Astrocyte of the cerebellum (primary cell): ENCODE data around the gene PANK2.

Experiments
- DNase-seq: peaks from one replicate; pipeline ENCODE4 v3.0.0-alpha.2; 2011; ENCODE audit warnings: low read depth
- H3K4me3 ChIP-seq: 2 replicates; pipeline ENCODE4 v1.5.1; 2011; ENCODE audit warnings: mild to moderate bottlenecking, low read depth, low read length, moderate library complexity
- in situ Hi-C: cut with HindIII; loops from 2 replicates; pipeline ENCODE4 v1.10.0; 2017; ENCODE audit warnings: low sequenced_read_pairs
- TF ChIP-seq, protein P1 (sequence below): IDR thresholded peaks from 2 replicates; pipeline ENCODE4 v1.5.1; 2012; ENCODE audit warnings: low read length, low read depth, moderate library complexity, mild to moderate bottlenecking; ENCODE audit errors: missing control alignments

The PANK2 gene

GRCh38 chr20:3869839-3870634 is 19.1 kb upstream of the PANK2 start:
- TF ChIP-seq, protein P1, sequence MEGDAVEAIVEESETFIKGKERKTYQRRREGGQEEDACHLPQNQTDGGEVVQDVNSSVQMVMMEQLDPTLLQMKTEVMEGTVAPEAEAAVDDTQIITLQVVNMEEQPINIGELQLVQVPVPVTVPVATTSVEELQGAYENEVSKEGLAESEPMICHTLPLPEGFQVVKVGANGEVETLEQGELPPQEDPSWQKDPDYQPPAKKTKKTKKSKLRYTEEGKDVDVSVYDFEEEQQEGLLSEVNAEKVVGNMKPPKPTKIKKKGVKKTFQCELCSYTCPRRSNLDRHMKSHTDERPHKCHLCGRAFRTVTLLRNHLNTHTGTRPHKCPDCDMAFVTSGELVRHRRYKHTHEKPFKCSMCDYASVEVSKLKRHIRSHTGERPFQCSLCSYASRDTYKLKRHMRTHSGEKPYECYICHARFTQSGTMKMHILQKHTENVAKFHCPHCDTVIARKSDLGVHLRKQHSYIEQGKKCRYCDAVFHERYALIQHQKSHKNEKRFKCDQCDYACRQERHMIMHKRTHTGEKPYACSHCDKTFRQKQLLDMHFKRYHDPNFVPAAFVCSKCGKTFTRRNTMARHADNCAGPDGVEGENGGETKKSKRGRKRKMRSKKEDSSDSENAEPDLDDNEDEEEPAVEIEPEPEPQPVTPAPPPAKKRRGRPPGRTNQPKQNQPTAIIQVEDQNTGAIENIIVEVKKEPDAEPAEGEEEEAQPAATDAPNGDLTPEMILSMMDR = no peak
- DNase-seq = no peak
- no peak overlapping the region for H3K4me3 ChIP-seq
- in situ Hi-C loops = no loop called here

DNA sequence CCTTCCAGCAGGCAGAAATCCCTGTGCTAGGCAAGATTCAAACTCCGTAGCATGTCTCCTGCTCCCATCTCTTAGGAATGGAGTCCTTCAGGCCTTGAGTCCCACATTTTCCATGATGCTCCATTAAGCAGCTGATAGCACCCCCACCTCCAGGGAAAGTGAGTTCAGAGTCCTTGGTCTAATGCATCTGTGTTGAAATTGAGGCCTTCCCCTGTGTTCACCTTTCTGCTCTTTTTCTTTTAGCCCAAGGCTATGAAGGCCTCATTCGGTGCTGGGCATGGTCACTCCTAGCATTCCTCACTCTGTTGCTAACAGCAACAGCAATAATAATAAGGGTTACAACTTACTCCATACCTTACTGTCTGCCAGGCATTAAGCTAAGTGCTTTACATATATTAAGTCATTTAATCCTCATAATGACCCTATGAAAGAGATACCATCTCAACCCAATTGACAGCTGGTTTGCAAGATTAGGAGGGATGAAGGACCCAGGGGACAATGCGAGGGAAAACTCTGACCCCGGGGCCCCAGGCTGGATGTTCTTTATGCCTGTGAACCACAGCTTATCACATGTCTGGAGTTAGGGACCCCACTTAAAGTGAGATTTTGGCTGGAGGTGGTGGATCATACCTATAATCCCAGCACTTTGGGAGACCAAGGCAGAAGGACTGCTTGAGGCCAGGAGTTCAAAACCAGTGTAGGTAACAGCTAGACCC is 17.5 kb upstream of the PANK2 start:
- DNase-seq = no peak
- TF ChIP-seq, protein P1 = no peak
- H3K4me3 ChIP-seq = no peak overlapping the region
- in situ Hi-C loops = no loop called here

DNA sequence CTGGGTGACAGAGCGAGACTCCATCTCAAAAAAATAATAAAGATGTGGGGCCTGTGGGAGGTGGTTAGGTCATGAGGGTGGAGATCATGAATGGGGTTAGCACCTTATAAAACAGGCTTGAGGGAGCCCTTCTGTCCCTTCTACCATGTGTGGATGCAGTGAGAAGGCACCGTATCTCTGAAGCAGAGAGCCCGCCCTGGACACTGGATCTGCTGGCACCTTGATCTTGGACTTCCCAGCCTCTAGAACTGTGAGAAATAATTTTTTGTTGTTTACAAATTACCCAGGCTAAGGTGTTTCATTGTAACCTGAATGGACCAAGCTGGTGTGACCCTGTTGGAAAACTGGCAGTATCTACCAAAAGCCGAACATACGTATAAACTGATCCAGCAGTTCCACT is 15.7 kb upstream of the PANK2 start:
- in situ Hi-C loops = no loop called here
- TF ChIP-seq, protein P1 = no peak
- H3K4me3 ChIP-seq = no peak overlapping the region
- DNase-seq = no peak

DNA sequence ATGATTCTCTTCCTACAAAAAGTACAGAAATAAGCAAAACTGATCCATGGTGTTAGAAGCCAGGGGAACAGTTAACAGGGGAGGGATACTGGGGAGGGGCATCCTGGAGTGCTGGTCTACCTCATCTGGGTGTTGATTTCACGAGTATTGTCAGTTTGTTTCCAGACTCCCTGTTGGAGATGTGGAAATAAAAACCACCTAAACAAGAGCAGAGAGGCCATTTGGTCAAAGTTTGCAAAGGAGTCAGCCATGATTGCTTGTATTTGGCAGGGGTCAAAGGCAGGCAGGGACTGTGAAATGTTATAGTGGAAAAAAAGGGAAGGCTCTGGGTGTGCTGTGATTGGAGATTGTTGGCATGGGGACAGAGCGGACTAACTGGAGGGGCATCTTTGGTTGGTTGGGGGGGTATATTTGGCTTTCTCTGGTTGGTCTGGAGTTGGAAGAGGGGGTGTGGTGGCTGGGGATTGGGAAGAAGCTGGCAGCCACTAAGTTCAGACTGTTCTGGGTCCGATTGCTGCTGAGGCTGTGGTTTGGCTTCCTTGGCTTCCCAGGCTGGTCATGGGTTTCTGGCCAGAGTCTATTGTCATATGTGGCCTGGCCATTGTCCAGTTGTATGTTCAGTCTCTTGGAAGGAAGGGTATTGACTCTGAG is 14.9 kb upstream of the PANK2 start:
- TF ChIP-seq, protein P1 = no peak
- in situ Hi-C loops = no loop called here
- no peak overlapping the region for H3K4me3 ChIP-seq
- DNase-seq = peak; percentile 90

GRCh38 chr20:3875378-3875974 is 13.7 kb upstream of the PANK2 start:
- no peak overlapping the region for H3K4me3 ChIP-seq
- no peak for DNase-seq
- in situ Hi-C loops = no loop called here
- TF ChIP-seq, protein P1 = no peak

GRCh38 chr20:3876000-3876399 is 13.2 kb upstream of the PANK2 start:
- H3K4me3 ChIP-seq = no peak overlapping the region
- no peak for DNase-seq
- TF ChIP-seq, protein P1 = no peak
- in situ Hi-C loops = no loop called here
